Activated effector memory CD4-positive, alpha-beta T cell treated with Interleukin-2 at 50 U/mL for 16 hours (primary cell): ENCODE results near the gene NSFL1C.
"Not testable (repeated sequence)": the region's sequence is repeated elsewhere in the genome, so short reads cannot be mapped to it uniquely, and the experiment has no call there.

Experiments used
- DNase-seq: peaks from one replicate; pipeline ENCODE4 v3.0.0-alpha.2; 2020

Gene NSFL1C

DNA sequence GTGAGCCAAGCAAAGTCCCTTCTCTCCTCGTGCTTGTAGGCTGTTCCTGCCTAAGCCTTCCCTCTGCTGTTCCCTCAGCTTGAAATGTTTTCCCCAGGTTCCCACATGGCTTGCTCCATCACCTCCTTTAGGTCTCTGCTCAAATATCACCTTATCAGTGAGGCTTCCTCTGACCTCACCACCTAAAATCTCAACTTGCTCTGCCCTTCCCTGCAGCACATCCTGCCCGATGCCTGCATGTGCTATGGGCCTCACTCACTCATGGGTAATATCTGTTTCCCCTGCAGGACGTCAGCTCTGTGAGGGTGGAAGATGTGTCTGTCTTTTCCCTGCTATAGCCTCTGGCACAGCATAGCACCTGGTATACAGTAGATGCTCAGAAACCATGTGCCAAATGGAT, 43.9 kb downstream of the NSFL1C start:
- DNase-seq: no peak

DNA sequence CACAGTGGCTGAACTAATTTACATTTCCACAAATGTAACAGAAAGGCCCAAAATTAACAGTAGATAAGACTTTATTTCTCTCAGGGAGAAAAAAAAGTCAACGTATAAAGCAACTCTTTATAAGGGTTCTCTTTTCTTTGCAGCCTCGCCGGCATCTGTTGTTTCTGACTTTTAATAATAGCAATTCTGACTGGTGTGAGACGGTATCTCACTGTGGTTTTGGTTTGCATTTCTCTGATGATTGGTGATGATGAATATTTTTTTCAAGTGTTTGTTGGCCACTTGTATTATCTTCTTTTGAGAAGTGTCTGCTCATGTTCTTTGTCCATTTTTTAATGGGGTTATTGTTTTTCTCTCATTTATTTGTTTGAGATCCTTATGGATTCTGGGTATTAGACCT, 46.6 kb downstream of the NSFL1C start:
- no peak for DNase-seq

DNA sequence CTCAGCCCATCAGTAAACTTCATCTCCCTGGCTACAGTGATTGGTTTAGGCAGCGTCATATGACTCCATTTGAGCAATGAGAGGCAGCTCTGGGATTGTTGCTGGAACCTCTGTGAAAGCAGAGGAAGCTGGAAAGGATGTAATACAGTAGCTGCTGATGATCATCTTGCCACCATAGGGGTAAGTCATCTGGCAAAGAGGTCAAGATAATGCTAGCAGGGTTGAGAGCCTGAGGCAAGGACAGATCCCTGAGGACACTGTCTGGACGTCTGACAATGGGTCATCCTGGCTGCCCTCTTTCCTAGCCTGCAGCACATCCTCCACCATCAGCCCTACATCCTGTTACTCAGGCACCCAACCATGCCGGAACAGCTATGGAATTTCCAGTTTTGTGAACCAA, 48.3 kb downstream of the NSFL1C start:
- no peak for DNase-seq

DNA sequence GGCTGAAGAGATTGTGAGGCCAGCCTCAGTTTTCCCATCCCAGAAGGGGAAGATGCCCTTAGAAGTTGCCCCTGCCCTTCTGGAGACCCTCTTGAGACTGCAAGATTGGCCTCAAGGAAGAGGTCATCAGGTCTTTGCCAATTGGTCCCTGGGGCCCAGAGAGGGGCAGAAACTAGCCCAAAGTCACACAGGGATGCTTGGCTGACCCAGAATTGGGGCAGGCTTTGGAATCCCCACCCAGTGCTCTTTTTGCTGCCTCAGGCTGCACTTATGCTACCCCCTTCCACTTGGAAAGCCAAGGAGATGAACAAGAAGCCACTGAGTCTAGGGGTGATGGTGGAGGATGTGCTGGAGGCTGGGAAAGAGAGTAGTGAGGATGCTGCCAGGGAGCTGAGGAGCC, 48.9 kb downstream of the NSFL1C start:
- no peak for DNase-seq

DNA sequence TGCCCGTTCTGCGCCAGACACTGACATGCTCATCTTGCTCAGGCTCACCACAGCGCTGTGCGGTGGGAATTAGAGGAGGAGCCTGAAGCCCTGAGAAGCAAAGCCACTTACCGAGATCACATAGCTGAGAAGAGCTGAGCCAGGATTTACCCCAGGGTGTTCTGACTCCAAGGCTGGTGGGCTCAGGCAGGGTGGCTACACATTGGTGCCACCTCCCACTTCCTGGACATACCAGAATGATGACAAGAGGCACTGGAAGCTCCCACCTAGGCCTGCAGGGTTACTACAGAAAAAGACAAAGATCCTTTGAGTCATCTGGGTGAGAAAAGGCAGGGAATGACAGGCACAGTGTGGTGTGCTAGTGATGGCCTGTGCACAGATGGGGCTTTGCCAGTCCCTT, 49.4 kb downstream of the NSFL1C start:
- DNase-seq: no peak

DNA sequence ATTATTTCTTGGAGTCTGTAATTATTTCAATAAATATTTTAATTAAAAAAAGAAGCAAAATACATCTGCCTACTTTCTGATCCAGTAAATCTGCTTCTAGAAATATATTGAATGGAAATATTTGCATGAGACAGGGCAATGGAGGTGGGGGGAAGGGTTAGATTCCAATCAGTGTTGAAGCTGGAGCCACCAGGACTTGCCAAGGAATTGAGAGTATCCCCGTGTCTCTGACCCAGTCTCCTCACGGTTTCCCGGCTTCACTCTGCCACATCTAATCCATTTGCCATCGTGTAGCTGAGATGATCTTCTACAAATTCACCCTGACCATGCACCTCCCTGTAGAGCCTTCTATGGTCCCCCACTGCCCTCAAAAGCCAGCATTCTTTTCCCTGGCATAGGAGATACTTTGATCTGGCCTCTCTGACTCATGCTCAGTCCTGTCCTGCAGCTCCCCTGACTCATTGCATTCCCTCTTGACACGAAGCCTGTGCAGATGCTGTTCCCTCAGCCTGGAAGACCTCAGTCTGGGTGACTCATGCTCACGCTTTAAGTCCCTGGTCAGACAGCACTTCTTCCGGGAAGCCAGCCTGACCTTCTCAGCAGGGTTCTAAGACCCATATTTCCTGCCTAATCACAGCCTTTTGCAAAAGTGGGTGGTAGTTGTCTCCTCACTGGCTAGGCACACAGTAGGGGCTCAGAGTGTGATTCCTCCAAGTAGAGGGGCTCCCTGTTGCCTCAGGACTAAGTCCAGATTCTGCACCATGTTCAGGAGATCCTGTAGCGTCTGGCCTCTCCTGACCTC, 50.8 kb downstream of the NSFL1C start:
- no peak for DNase-seq

DNA sequence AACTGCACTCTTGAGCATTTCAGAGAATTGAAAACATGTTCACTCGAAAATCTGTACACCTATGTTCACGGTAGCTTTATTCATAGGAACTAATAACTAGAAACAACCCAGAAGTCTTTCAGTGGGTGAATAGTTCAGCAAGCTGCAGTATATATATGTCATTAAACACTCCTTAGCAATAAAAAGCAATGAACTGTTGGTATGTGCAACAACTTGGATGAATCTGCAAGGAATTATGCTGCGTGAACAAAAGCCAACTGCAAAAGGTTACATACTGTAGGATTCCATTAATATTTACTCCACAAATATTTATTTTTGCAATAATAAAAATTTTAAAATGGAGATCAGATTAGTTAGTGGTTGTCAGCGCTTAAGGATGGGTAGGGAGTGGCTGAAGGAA, 51.7 kb downstream of the NSFL1C start:
- no peak for DNase-seq

DNA sequence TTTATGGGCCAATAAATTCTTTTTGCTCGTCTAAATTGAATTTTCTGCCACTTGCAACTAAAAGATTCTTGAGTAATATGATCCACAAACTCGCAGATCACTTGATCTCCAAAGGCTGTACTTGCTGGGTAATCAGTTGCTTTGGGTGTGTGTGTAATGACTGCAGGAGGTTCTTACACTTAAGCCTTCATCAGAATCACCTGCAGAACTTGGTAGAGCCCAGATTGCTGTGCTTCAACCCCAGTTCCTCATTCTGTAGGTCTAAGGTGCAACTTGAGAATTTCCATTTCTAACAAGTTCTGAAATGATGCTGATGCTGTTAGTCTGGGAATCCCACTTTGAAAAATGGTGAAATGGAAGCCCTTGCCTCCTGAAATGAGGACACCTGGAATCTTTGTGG, 60.8 kb downstream of the NSFL1C start:
- no peak for DNase-seq

DNA sequence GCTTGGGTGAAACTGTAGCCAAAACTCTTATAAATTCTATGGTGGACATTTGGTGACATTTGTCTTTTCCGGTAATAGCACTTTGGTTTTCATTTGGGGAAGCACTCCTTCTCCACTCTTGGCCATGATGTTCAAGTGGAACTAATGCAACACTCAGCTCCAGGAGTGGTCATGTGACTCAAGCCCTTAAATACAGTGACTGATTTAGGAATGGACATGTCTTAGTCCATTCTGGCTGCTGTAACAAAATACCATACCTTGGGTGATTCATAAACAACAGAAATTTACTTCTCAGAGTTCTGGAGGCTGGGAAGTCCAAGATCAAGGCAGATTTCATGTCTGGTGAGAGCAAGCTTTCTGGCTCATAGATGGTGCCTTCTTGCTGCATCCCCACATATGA, 63.0 kb downstream of the NSFL1C start:
- DNase-seq: no peak

DNA sequence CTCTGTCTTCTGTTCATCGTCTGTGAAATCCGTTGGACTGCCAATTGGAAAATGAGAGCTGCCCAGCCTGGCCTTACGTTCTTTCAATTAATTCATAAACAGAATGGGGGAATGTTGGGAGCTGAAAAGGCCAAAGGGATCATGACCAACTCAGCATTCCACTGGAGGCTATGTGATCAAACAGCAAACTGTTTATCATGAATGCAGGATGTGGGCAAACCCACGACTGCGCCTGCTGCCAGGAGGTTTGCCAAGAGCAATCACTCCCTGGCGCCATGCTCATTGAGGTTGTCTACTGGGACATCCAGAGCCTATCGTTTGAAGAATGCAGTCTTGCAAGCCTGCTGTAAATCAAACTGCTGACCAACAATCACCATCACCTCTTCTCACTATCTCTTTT, 64.5 kb downstream of the NSFL1C start:
- no peak for DNase-seq

DNA sequence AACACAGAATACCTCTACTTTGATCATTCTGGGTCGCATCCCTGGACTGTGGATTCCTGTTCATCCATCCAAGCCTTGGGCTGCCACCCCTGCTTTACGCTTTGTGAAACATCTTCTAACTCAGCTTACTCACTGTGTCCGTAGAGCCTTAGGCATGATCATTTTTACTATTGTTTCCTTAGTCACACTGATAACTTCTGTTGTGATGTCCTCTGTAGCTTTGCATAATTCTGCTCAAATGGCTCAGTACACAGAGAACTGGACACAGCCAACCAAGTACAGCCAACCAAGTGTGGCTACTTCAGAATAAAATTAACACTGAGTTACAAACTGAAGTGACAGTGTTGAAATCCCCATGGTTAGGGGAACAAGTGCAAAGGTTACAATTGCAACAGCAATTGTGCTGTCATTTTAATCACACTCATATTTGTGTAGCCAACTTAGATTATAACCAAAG, 65.2 kb downstream of the NSFL1C start:
- DNase-seq: no peak

DNA sequence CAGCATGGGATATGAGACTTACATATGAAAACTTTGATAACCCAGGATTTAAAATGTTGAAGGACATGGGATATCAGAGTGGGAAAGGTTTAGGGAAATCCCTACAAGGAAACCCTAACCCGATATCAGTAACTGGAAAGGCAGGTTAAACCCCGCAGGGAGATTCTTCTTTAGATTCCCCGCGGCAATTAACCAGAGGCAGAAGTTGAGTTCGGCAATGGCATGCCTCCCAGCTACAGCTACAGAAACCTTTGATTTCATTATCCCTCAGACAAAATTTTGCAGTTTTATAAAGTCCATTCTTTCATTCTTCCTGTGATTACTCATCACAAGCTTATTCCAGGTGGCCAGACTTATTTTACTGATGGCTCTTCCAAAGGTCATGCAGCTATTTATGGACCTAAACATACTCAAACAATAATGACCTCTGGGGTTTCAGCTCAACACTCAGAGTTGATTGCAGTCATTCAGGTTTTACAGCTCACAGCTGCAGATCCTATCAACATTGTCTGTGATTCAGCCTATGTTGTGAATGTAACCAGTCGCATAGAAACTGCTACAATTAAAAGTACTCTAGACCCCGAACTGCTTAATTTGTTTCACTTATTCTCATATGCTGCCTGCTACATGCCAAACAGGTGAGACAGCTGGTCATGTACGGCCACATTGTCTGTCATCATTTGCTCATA, 66.8 kb downstream of the NSFL1C start:
- not testable (repeated sequence) for DNase-seq

DNA sequence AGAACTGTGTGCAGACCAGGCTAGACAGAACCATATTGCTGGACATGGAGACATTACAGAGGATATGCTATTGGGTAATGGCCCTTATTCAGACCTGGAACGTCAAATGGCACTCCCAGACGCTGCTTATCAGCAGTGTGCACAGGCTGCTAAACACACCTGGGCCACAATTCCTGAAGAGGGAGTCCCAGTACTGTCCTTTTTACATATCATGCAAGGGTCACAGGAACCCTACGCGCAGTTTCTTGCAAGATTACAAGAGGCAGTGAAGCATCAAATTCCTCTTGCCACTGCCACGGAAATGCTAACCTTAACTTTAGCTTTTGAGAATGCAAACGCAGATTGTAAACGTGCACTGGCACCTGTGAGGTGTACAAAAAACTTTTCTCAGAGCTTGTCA, 68.5 kb downstream of the NSFL1C start:
- not testable (repeated sequence) for DNase-seq

DNA sequence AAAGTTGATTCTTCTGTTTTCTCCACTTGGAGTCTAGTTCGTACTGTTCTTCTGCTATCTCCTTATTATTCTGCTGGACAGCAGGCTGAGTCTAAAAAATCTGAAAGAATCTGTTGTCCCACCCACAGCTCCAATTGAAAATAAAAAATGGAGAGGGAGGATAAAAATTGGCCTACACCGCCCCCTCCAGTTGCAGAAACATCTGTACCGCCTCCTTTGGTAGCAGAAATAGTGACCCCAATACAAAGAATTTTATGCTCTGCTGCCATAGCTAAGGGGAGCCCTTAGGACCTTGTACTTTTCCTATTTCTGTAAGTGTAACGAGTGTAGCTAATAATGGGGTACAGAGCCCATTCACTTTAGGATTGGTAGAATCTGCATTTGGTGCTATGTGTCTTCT, 68.9 kb downstream of the NSFL1C start:
- DNase-seq: no peak

DNA sequence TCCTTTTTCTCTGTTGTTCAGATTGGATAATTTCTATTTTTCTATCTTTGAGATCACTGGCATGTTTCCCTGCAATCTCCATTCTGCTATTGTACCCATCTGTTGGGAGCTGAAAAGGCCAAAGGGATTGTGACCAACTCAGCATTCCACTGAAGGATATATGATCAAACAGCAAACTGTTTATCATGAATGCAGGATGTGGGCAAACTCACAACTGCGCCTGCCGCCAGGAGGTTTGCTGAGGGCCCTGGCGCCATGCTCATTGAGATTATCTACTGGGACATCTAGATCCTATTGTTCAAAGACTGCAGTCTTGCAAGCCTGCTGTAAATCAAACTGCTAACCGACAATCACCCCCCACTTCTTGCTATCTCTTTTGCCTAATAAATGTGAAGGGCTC, 69.9 kb downstream of the NSFL1C start:
- DNase-seq: no peak

DNA sequence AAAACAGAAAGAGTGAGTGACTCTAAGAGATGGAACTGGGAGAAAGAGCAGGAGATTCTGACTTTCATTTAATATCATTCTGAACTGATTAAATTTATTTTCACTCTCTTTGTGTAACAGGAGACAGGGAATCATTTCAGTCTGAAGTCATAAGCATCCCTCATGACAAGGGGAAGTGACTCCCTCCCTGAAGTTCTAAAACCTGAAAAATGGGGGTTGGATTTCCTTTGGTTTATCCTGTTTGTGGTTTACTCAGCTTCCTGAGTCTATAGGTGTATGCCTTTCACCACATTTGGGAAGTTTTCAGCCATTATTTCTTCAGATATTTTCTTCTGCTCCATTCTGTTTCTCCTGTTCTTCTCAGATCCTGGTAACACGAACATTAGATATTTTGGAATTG, 70.4 kb downstream of the NSFL1C start:
- no peak for DNase-seq

DNA sequence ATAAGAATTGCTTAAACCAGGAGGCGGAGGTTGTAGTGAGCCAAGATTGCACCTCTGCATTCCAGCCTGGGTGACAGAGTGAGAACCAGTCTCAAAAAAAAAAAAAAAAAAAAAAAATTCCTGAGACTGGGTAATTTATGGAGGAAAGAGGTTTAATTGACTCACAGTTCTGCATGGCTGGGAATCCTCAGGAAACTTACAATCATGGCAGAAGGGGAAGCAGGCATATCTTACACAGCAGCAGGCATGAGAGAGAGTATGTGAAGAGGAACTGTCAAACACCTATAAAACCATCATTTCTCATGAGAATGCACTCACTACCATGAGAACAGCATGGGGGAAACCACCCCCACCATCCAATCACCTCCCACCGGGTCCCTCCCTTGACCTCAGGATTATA, 72.0 kb downstream of the NSFL1C start:
- DNase-seq: no peak

DNA sequence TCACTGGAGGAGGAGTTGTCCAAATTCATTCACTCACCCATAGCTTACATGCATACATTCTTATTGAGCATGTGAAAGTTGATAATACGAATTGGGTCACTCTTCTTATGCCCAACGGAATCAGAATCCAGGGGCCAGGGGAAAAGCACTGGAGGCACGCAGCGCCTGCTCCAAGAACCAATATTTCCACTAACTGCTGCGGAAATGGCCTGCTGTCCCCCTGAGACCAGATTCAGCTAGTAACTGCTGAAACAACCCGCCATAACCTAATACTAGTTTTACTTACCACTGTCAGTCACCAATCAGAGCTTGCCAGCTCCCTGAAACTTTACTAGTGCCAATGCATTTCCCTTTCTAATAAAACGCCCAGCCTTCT, 73.2 kb downstream of the NSFL1C start:
- DNase-seq: no peak

DNA sequence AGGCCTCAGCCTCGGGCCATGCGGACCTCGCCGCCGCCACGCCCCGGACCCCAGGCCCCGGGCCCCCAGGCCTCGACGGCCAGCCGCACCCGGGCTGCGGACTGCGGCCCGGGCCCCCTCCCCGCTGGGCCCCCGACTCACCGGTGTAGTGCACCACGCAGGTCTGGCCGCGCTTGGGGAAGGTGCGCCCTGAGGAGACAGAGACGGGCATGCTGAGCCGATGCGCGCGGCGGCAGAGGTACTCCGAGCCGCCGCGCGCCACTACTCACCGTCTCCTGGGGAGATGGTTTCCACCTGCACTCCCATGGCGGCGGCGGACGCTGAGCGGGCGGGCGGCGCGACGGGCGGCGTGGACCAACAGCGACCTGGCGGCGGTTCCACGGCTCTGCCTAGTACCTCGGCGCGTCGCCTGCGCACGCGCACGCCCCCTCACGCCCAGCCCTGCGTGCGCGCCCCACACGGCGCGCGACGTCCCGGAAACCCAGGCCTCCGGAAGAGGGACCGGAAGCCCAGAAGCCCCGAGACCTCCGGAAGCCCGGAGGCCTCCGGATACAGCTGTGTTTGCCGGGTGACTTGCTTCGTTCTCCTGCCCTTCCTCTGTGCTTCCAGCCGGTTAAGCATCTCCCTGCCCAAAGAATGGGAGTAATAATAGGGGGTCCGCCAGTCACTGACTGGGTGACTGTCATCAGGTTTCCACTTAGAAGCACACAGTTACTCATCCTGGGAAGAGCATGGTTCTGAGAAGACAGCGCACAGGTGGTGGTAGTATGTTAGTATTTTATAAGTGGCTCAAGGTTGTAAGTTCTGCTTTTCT, 73.7 kb downstream of the NSFL1C start, which contains the start of gene FKBP1A:
TSS of gene FKBP1A (minus strand) at position 362 of the 814 bp plus-strand sequence. CDS start at position 306, 56 bp downstream.
- peak; percentile 92 for DNase-seq

DNA sequence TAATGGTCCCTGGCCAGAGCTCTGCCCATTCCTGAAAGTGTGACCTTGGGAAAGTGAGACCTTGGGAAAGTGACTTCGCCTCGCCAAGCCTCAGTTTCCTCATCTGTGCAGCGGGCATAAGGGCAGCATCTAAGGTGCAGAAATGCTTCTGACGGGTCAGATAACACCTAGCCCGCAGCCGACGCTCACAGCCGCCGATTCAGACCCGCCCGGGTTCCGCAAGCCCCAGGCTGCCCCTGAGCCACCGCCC, 74.3 kb downstream of the NSFL1C start:
- no peak for DNase-seq
